A549 (cell line): ENCODE results near the gene GOLGA6A.

Source experiments
- CEBPB ChIP-seq, 2 experiments: fragments of >200 bp in 1 of 2; sonication (Bioruptor Twin) in 1 of 2; formaldehyde crosslinking in 1 of 2; IDR thresholded peaks; 2 replicates each; pipeline ENCODE4 v1.6.1; 2012 to 2016
- CTCF ChIP-seq: fragments of >200 bp; sonication (Bioruptor Twin); formaldehyde crosslinking; IDR thresholded peaks from 3 replicates; pipeline ENCODE4 v1.5.1; 2016
- EHF ChIP-seq: fragments of 250-450 bp; sonication (Bioruptor Pico); IDR thresholded peaks from 2 replicates; pipeline ENCODE4 v1.5.0; 2020; ENCODE audit warnings: mild to moderate bottlenecking
- MAZ ChIP-seq: fragments of 150-350 bp; IDR thresholded peaks from 2 replicates; pipeline ENCODE4 v1.6.1; 2014; ENCODE audit warnings: antibody characterized with exemption, low read depth, low read length, borderline replicate concordance

GRCh38 chr15:74121039-74121438 is 38.7 kb upstream of the GOLGA6A start:
- TF ChIP-seq CEBPB (IDR thresholded peaks at IDR 0.05) (no peak), MAZ (no peak), CTCF (no peak), EHF (CRISPR knock-in tag) (no peak)
